KMS-11 (cell line): ENCODE measurements around the gene CD300H.

Source experiments
- H2AFZ ChIP-seq: fragments of 200-600 bp; sonication (generic); 2 replicates; pipeline ENCODE4 v1.6.1; 2016; ENCODE audit warnings: antibody characterized with exemption, mixed run types, low read depth
- H3K27ac ChIP-seq: fragments of 200-600 bp; sonication (generic); 2 replicates; pipeline ENCODE4 v1.6.1; 2016; ENCODE audit warnings: mild to moderate bottlenecking, mixed run types
- H3K27me3 ChIP-seq: fragments of 200-600 bp; sonication (generic); 2 replicates; pipeline ENCODE4 v1.6.1; 2017; ENCODE audit warnings: mild to moderate bottlenecking, low read depth, mixed run types, moderate library complexity; ENCODE audit not compliant: insufficient read depth
- H3K36me3 ChIP-seq: fragments of 200-600 bp; sonication (generic); 2 replicates; pipeline ENCODE4 v1.6.1; 2017; ENCODE audit warnings: mild to moderate bottlenecking, mixed run types; ENCODE audit not compliant: insufficient read depth
- H3K4me1 ChIP-seq: fragments of 200-600 bp; sonication (generic); 2 replicates; pipeline ENCODE4 v1.6.1; 2016; ENCODE audit warnings: mild to moderate bottlenecking, low read depth, mixed run types; ENCODE audit not compliant: poor library complexity, severe bottlenecking
- H3K4me2 ChIP-seq: fragments of 200-600 bp; sonication (generic); 2 replicates; pipeline ENCODE4 v1.7.0; 2016; ENCODE audit warnings: mild to moderate bottlenecking, mixed run types
- H3K4me3 ChIP-seq: fragments of 200-600 bp; sonication (generic); IDR thresholded peaks from 2 replicates; pipeline ENCODE4 v1.6.1; 2017; ENCODE audit warnings: low read depth, low read length, mixed read lengths; ENCODE audit not compliant: insufficient read depth
- H3K79me2 ChIP-seq: fragments of 200-600 bp; sonication (generic); 2 replicates; pipeline ENCODE4 v1.6.1; 2016; ENCODE audit warnings: low read depth, mixed run types; ENCODE audit not compliant: insufficient read depth
- H3K9ac ChIP-seq: fragments of 200-600 bp; sonication (generic); 2 replicates; pipeline ENCODE4 v1.6.1; 2016; ENCODE audit warnings: mild to moderate bottlenecking, mixed run types
- H4K20me1 ChIP-seq: fragments of 200-600 bp; sonication (generic); 2 replicates; pipeline ENCODE4 v1.6.1; 2016; ENCODE audit warnings: mild to moderate bottlenecking, mixed run types; ENCODE audit not compliant: insufficient read depth
- CTCF ChIP-seq: fragments of 200-600 bp; sonication (generic); conservative IDR thresholded peaks from 2 replicates; pipeline ENCODE4 v1.6.1; 2017; ENCODE audit warnings: low read depth, mild to moderate bottlenecking, antibody characterized with exemption, low read length, moderate library complexity, mixed read lengths

Gene CD300H

GRCh38 chr17:74597069-74597790, 29.9 kb upstream of the CD300H start:
- no peak overlapping the region for H3K9ac ChIP-seq
- H3K27me3 ChIP-seq, result peaks cover 78% of the 10 kb centered on the region; the same call in 1 of the 2 replicates

GRCh38 chr17:74595037-74595750, 27.9 kb upstream of the CD300H start:
- H3K4me1 ChIP-seq, result no peaks in the 10 kb centered on the region
- no peak overlapping the region for H3K9ac ChIP-seq
- H3K27ac ChIP-seq, result no peak overlapping the region
- H3K36me3 ChIP-seq, result no peaks in the 10 kb centered on the region
- H3K4me3 ChIP-seq, result no peak overlapping the region
- no peak overlapping the region for H2AFZ ChIP-seq
- H3K27me3 ChIP-seq, result peaks cover 67% of the 10 kb centered on the region; the same call in 1 of the 2 replicates
- H3K79me2 ChIP-seq, result no peaks in the 10 kb centered on the region
- no peak overlapping the region for H3K4me2 ChIP-seq
- H4K20me1 ChIP-seq, result no peaks in the 10 kb centered on the region
- TF ChIP-seq CTCF, result no peak

More at GRCh38 chr17:74597069-74597790, 29.9 kb upstream of the CD300H start:
- Histone ChIP-seq H3K36me3 (no peaks in the 10 kb centered on the region), H3K4me3 (no peak overlapping the region), H3K27ac (no peak overlapping the region), H3K79me2 (no peaks in the 10 kb centered on the region), H2AFZ (no peak overlapping the region), H3K4me1 (no peaks in the 10 kb centered on the region), H3K4me2 (no peak overlapping the region), H4K20me1 (no peaks in the 10 kb centered on the region)
- TF ChIP-seq CTCF, result no peak

- Histone ChIP-seq H3K9ac (no peak within 1 kb of the TSS), H2AFZ (no peak within 1 kb of the TSS), H4K20me1 (no peaks in the 10 kb centered on the region), H3K27ac (no peak within 1 kb of the TSS), H3K36me3 (no peaks in the 10 kb centered on the region), H3K27me3 (peaks cover 67% of the 10 kb centered on the region; the same call in 1 of the 2 replicates), H3K79me2 (no peaks in the 10 kb centered on the region), H3K4me3 (no peak within 1 kb of the TSS), H3K4me1 (no peaks in the 10 kb centered on the region), H3K4me2 (no peak within 1 kb of the TSS)
- no peak for TF ChIP-seq CTCF
Observed at GRCh38 chr17:74592087-74592990, 25.0 kb upstream of the CD300H start, which contains the start of gene CD300LD. Gene CD300LD (minus strand): TSS chr17:74592283. CDS start chr17:74592202, 81 bp downstream.

- Histone ChIP-seq H3K79me2 (no peaks in the 10 kb centered on the region), H3K27ac (no peak overlapping the region), H3K36me3 (no peaks in the 10 kb centered on the region), H3K4me2 (no peak overlapping the region), H2AFZ (no peak overlapping the region), H3K27me3 (peaks cover 69% of the 10 kb centered on the region), H3K4me1 (no peaks in the 10 kb centered on the region), H3K9ac (no peak overlapping the region), H4K20me1 (no peaks in the 10 kb centered on the region), H3K4me3 (no peak overlapping the region)
- TF ChIP-seq CTCF, result no peak
Observed at GRCh38 chr17:74591503-74591902, 24.2 kb upstream of the CD300H start.
